DMS53 treated with DMSO at 0.1 percent for 48 hours (cell line): ENCODE results near the gene CHD9.
A peak's percentile ranks its signal among the peaks of the same experiment; 100 is the strongest.
"Not testable (repeated sequence)": the region's sequence is repeated elsewhere in the genome, so short reads cannot be mapped to it uniquely, and the experiment has no call there.

ENCODE experiments used
- DNase-seq: peaks from one replicate; lab custom pipeline; 2025; ENCODE audit not compliant: unreplicated experiment; lab: John Stamatoyannopoulos, UW

CHD9 gene

GRCh38 chr16:53262645-53263044, 207.9 kb downstream of the CHD9 start:
- DNase-seq = no peak

- DNase-seq = no peak
Observed at GRCh38 chr16:53266156-53266555, 211.4 kb downstream of the CHD9 start.

- not testable (repeated sequence) for DNase-seq
Observed at GRCh38 chr16:53278498-53278897, 223.7 kb downstream of the CHD9 start.

GRCh38 chr16:53281280-53281679, 226.5 kb downstream of the CHD9 start:
- DNase-seq = no peak

GRCh38 chr16:53281859-53282258, 227.1 kb downstream of the CHD9 start:
- no peak for DNase-seq

GRCh38 chr16:53282328-53282727, 227.5 kb downstream of the CHD9 start:
- DNase-seq = no peak

- peak; percentile 69 for DNase-seq
Observed at GRCh38 chr16:53282975-53283946, 228.5 kb downstream of the CHD9 start.

GRCh38 chr16:53285236-53285635, 230.4 kb downstream of the CHD9 start:
- no peak for DNase-seq

- no peak for DNase-seq
Observed at GRCh38 chr16:53290520-53290919, 235.7 kb downstream of the CHD9 start.

GRCh38 chr16:53291757-53292392, 237.1 kb downstream of the CHD9 start:
- no peak for DNase-seq

GRCh38 chr16:53297477-53297876, 242.7 kb downstream of the CHD9 start:
- no peak for DNase-seq

GRCh38 chr16:53304334-53304733, 249.5 kb downstream of the CHD9 start:
- DNase-seq = no peak

GRCh38 chr16:53305743-53306142, 251.0 kb downstream of the CHD9 start:
- DNase-seq = no peak

- DNase-seq = no peak
Observed at GRCh38 chr16:53309457-53309856, 254.7 kb downstream of the CHD9 start.

GRCh38 chr16:53320992-53321391, 266.2 kb downstream of the CHD9 start:
- DNase-seq = no peak

- DNase-seq = no peak
Observed at GRCh38 chr16:53323924-53324323, 269.1 kb downstream of the CHD9 start.

GRCh38 chr16:53330991-53331390, 276.2 kb downstream of the CHD9 start:
- not testable (repeated sequence) for DNase-seq

GRCh38 chr16:53334581-53334980, 279.8 kb downstream of the CHD9 start:
- no peak for DNase-seq

- no peak for DNase-seq
Observed at GRCh38 chr16:53337294-53337693, 282.5 kb downstream of the CHD9 start.

- DNase-seq = no peak
Observed at GRCh38 chr16:53341792-53342191, 287.0 kb downstream of the CHD9 start.

- no peak for DNase-seq
Observed at GRCh38 chr16:53355064-53355463, 300.3 kb downstream of the CHD9 start.
